Body of pancreas (tissue), 4 donors: ENCODE measurements around the gene VPS13C. TPM values are rescaled to one million over a fixed set of nuclear protein-coding genes. Genes with fewer than 3 reads are reported as not detected.

ENCODE experiments used
- ATAC-seq: fragments of 150-250 bp; one replicate; pipeline ENCODE4 v1.9.1; 2016
- DNase-seq, 4 donors: peaks; one replicate each; pipeline ENCODE4 v3.0.0-alpha.2; 2019
- H3K27ac ChIP-seq, 4 donors: fragments of 200-600 bp; sonication (generic); 1 replicate in 3 of 4; 2 replicates in 1 of 4; pipeline versions ENCODE4 v1.5.1 to v1.6.1; 2016 to 2019; ENCODE audit warnings: mild to moderate bottlenecking in 1 of 4, mixed read lengths in 1 of 4, moderate library complexity in 1 of 4
- H3K27me3 ChIP-seq, 2 donors: fragments of 200-600 bp; sonication (generic); one replicate each; pipeline ENCODE4 v1.6.0; 2016; ENCODE audit warnings: mild to moderate bottlenecking in 1 of 2
- H3K36me3 ChIP-seq, 2 donors: fragments of 200-600 bp; sonication (generic); replicated peaks in 1 of 2; 2 replicates each; pipeline ENCODE4 v1.5.1; 2016; ENCODE audit warnings: low read depth in 2 of 2; ENCODE audit not compliant: insufficient read depth in 1 of 2
- H3K4me1 ChIP-seq: fragments of 200-600 bp; sonication (generic); one replicate; pipeline ENCODE4 v1.6.0; 2016
- H3K4me3 ChIP-seq, 2 donors: fragments of 200-600 bp; sonication (generic); 1 replicate in 1 of 2; 2 replicates in 1 of 2; pipeline ENCODE4 v1.5.1; 2016 to 2019
- H3K9me3 ChIP-seq, 3 donors: fragments of 200-600 bp; sonication (generic); 1 replicate in 2 of 3; 2 replicates in 1 of 3; pipeline ENCODE4 v1.5.1; 2016
- POLR2A ChIP-seq, 3 donors: fragments of 450-650 bp; IDR thresholded peaks; one replicate each; pipeline ENCODE4 v1.6.1; 2016; ENCODE audit warnings: antibody characterized with exemption in 3 of 3, mild to moderate bottlenecking in 2 of 3
- WGBS, 2 donors: methylation state at CpG; one replicate each; pipeline ENCODE4 v1.1.5; 2017; 5-methylcytosine and 5-hydroxymethylcytosine counted together
- intact Hi-C: fragments of 100-400 bp; cut with DNase I; formaldehyde crosslinking; loops from one replicate; pipeline ENCODE4 v1.15.1; 2023
- total RNA-seq, 2 donors: library from RNA; depleted of rRNA; stranded (reverse); fragments of >200 nt; gene quantifications; one replicate each; pipeline ENCODE4 v1.1.0, GENCODE V29; 2016
- TF ChIP-seq, protein P1 (sequence below), 7 experiments: fragments of 450-650 bp in 4 of 7; fragments of 200-600 bp in 3 of 7; sonication (generic) in 3 of 7; IDR thresholded peaks; one replicate each; pipeline ENCODE4 v1.5.1; 2016 to 2019; ENCODE audit warnings: antibody characterized with exemption in 7 of 7

The VPS13C gene
- total RNA-seq, 2 donors from 2014 or later, result 67.2 to 68.6 TPM

DNA sequence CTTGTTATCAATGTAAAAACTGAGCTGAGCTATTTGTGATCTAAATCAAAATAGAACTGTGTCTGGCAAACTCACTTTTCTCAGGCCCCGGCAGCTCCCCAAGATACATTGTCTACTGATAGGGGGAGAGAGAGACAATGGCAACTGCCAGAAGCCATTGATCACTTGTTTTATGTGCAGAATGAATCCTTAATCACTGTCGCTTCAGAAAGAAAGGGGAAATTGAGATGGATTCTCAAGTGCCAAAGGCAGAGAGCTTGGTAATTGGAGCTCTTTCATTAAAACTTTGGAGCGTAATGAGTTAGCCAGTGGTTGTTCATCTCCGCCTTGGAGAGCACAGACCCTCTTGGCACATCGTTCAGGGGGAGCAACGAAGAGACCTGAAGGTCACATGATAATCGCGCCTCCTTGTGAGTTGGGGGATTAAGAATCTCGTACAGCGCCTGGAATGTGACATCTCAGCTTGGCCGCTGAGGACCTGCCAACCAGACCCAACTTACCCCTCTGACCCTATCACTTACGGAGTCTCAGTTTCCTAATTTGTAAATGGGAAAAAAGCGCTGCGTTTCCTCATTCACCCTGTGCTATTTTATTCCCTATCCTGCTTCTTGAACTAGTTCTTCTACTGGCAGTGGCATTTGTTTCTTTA, 252.8 kb downstream of the VPS13C start:
- Histone ChIP-seq H3K4me3 (no peak overlapping the region), H3K9me3 (no peaks in the 10 kb centered on the region), H3K4me1 (no peaks in the 10 kb centered on the region), H3K36me3 (no peaks in the 10 kb centered on the region), H3K27me3 (no peaks in the 10 kb centered on the region), H3K27ac (no peak overlapping the region)
- no peak for TF ChIP-seq POLR2A (IDR thresholded peaks at IDR 0.05)
- TF ChIP-seq, protein P1, sequence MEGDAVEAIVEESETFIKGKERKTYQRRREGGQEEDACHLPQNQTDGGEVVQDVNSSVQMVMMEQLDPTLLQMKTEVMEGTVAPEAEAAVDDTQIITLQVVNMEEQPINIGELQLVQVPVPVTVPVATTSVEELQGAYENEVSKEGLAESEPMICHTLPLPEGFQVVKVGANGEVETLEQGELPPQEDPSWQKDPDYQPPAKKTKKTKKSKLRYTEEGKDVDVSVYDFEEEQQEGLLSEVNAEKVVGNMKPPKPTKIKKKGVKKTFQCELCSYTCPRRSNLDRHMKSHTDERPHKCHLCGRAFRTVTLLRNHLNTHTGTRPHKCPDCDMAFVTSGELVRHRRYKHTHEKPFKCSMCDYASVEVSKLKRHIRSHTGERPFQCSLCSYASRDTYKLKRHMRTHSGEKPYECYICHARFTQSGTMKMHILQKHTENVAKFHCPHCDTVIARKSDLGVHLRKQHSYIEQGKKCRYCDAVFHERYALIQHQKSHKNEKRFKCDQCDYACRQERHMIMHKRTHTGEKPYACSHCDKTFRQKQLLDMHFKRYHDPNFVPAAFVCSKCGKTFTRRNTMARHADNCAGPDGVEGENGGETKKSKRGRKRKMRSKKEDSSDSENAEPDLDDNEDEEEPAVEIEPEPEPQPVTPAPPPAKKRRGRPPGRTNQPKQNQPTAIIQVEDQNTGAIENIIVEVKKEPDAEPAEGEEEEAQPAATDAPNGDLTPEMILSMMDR (IDR thresholded peaks at IDR 0.05), result no peak
- 86 to 89% methylated on average over 14 of the region's 14 CpGs for WGBS, 2 donors
- ATAC-seq (no peak), DNase-seq (no peak)
- intact Hi-C loops, result no loop called here

Other genes starting within 250 kb of the VPS13C start
- 1 to 10 TPM; 1.6 to 2.1 TPM for gene C2CD4A, start 6.5 kb upstream of the VPS13C start, total RNA-seq
- gene C2CD4B, start 104.8 kb upstream of the VPS13C start, total RNA-seq, result 100 to 1,000 TPM in 1 of 2 donors, 10 to 100 TPM in 1; 75.8 to 142 TPM